Breast epithelium (tissue), 4 donors: ENCODE data around the gene DUSP7. TPM values are rescaled to one million over a fixed set of nuclear protein-coding genes. Genes with fewer than 3 reads are reported as not detected.

Experiments
- DNase-seq, 2 donors: peaks; one replicate each; pipeline ENCODE4 v3.0.0-alpha.2; 2019; ENCODE audit warnings: low spot score in 2 of 2
- H3K27ac ChIP-seq, 2 donors: fragments of 200-600 bp; sonication (generic) in 1 of 2; one replicate each; pipeline ENCODE4 v1.5.1; 2016 to 2019; ENCODE audit warnings: mild to moderate bottlenecking in 1 of 2
- H3K27me3 ChIP-seq, 2 donors: fragments of 200-600 bp; sonication (generic) in 1 of 2; one replicate each; pipeline versions ENCODE4 v1.5.1 to v1.6.0; 2017 to 2019; ENCODE audit warnings: control low read depth in 1 of 2, mild to moderate bottlenecking in 1 of 2
- H3K36me3 ChIP-seq: fragments of 200-600 bp; one replicate; pipeline ENCODE4 v1.5.1; 2019
- H3K4me1 ChIP-seq, 2 donors: fragments of 200-600 bp; sonication (generic); one replicate each; pipeline ENCODE4 v1.5.1; 2016 to 2019; ENCODE audit warnings: control low read depth in 1 of 2
- H3K4me3 ChIP-seq, 3 donors: fragments of 200-600 bp; sonication (generic); 1 replicate in 2 of 3; 2 replicates in 1 of 3; pipeline ENCODE4 v1.5.1; 2016 to 2019; ENCODE audit warnings: mild to moderate bottlenecking in 3 of 3, moderate library complexity in 2 of 3
- H3K9me3 ChIP-seq, 2 donors: fragments of 200-600 bp; sonication (generic) in 1 of 2; one replicate each; pipeline ENCODE4 v1.5.1; 2016 to 2019; ENCODE audit warnings: control low read depth in 1 of 2
- CTCF ChIP-seq, 3 donors: fragments of 450-650 bp; IDR thresholded peaks; one replicate each; pipeline ENCODE4 v1.5.1; 2016 to 2017; ENCODE audit warnings: antibody characterized with exemption in 3 of 3, mild to moderate bottlenecking in 3 of 3, moderate library complexity in 3 of 3
- POLR2A ChIP-seq: fragments of 450-650 bp; IDR thresholded peaks from one replicate; pipeline ENCODE4 v1.6.1; 2016; ENCODE audit warnings: antibody characterized with exemption, mild to moderate bottlenecking, moderate library complexity
- POLR2AphosphoS5 ChIP-seq, 3 donors: sonication (generic); formaldehyde crosslinking; IDR thresholded peaks; one replicate each; pipeline ENCODE4 v1.6.1; 2017; ENCODE audit warnings: antibody characterized with exemption in 3 of 3
- intact Hi-C: fragments of 100-400 bp; cut with DNase I; formaldehyde crosslinking; loops from one replicate; pipeline ENCODE4 v1.15.1; 2023; ENCODE audit warnings: low total_unique reads
- total RNA-seq, 3 donors: library from RNA; depleted of rRNA; stranded (reverse); fragments of >200 nt; gene quantifications; one replicate each; pipeline ENCODE4 v1.1.0, GENCODE V29; 2016

DUSP7 gene
- total RNA-seq, 3 donors from 2014 or later = 7.0 to 11.1 (median 8.6) TPM

- H3K9me3 ChIP-seq = no peaks in the 10 kb centered on the region
- no peak overlapping the region for H3K4me3 ChIP-seq
- no peaks in the 10 kb centered on the region for H3K4me1 ChIP-seq
- H3K36me3 ChIP-seq = no peaks in the 10 kb centered on the region
- no peak overlapping the region for H3K27ac ChIP-seq
- no peaks in the 10 kb centered on the region for H3K27me3 ChIP-seq
- TF ChIP-seq POLR2AphosphoS5 (IDR thresholded peaks at IDR 0.05) = no peak
- TF ChIP-seq POLR2A = no peak
- TF ChIP-seq CTCF (IDR thresholded peaks at IDR 0.05) = no peak
- intact Hi-C loops = no loop called here
- no peak for DNase-seq
Measured at GRCh38 chr3:52092891-52093290, 36.5 kb upstream of the DUSP7 start.

- Histone ChIP-seq H3K4me3 (no peak overlapping the region), H3K36me3 (no peaks in the 10 kb centered on the region), H3K27ac (no peak overlapping the region), H3K9me3 (no peaks in the 10 kb centered on the region), H3K27me3 (no peaks in the 10 kb centered on the region), H3K4me1 (no peaks in the 10 kb centered on the region)
- no peak for DNase-seq
- intact Hi-C loops = no loop called here
- no peak for TF ChIP-seq POLR2A
- TF ChIP-seq POLR2AphosphoS5 (IDR thresholded peaks at IDR 0.05) = no peak
- TF ChIP-seq CTCF (IDR thresholded peaks at IDR 0.05) = no peak
Measured at GRCh38 chr3:52092271-52092660, 35.9 kb upstream of the DUSP7 start.

GRCh38 chr3:52091586-52092270 lies 35.4 kb upstream of the DUSP7 start:
- H3K27ac ChIP-seq = peak overlapping the region in 1 of 2 donors; percentile 93
- intact Hi-C loops = no loop called here
- DNase-seq = no peak
- H3K4me3 ChIP-seq = no peak overlapping the region
- H3K4me1 ChIP-seq = no peaks in the 10 kb centered on the region
- no peaks in the 10 kb centered on the region for H3K27me3 ChIP-seq
- TF ChIP-seq CTCF (IDR thresholded peaks at IDR 0.05) (no peak), POLR2A (no peak), POLR2AphosphoS5 (IDR thresholded peaks at IDR 0.05) (no peak)
- no peaks in the 10 kb centered on the region for H3K36me3 ChIP-seq
- H3K9me3 ChIP-seq = no peaks in the 10 kb centered on the region

- H3K4me1 ChIP-seq = no peaks in the 10 kb centered on the region
- intact Hi-C loops = no loop called here
Measured at GRCh38 chr3:52090933-52091468, 34.6 kb upstream of the DUSP7 start.

More at GRCh38 chr3:52090933-52091468, 34.6 kb upstream of the DUSP7 start:
- H3K27ac ChIP-seq = peak overlapping the region; percentile 61 to 93
- H3K9me3 ChIP-seq = no peaks in the 10 kb centered on the region
- H3K27me3 ChIP-seq = no peaks in the 10 kb centered on the region
- H3K4me3 ChIP-seq = no peak overlapping the region
- H3K36me3 ChIP-seq = no peaks in the 10 kb centered on the region
- TF ChIP-seq POLR2AphosphoS5 (IDR thresholded peaks at IDR 0.05) = no peak
- TF ChIP-seq CTCF (IDR thresholded peaks at IDR 0.05) = no peak
- TF ChIP-seq POLR2A = no peak
- no peak for DNase-seq
